Putamen (tissue), 1 donor: ENCODE measurements around the gene RUSF1.
"Not testable (repeated sequence)": the region's sequence is repeated elsewhere in the genome, so short reads cannot be mapped to it uniquely, and the experiment has no call there.

Source experiments
- DNase-seq: peaks from one replicate; pipeline ENCODE4 v3.0.0-alpha.2; 2016; ENCODE audit warnings: low spot score

RUSF1 gene

DNA sequence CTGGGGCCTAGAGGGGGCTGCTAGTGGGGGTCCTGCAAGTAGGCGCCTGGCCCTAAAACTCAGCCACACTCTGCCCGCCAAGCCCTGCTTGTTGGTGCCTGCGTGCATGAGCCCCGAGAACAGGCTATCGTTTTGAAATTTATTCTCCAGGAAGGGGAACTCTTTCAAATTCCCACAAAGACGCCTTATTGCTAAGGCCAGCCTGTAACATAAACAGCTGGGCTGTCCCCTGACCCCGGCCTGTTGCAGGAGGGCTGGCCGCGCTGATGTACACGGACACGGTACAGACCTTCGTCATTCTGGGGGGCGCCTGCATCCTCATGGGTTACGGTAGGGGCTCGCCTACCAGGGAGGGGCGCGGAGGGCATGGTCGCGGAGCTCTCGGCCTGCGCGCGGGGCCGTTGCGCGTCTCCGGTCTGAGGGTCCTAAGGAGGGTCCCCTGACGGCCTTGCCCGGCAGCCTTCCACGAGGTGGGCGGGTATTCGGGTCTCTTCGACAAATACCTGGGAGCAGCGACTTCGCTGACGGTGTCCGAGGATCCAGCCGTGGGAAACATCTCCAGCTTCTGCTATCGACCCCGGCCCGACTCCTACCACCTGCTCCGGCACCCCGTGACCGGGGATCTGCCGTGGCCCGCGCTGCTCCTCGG lies 21.0 kb downstream of the RUSF1 start:
- no peak for DNase-seq

DNA sequence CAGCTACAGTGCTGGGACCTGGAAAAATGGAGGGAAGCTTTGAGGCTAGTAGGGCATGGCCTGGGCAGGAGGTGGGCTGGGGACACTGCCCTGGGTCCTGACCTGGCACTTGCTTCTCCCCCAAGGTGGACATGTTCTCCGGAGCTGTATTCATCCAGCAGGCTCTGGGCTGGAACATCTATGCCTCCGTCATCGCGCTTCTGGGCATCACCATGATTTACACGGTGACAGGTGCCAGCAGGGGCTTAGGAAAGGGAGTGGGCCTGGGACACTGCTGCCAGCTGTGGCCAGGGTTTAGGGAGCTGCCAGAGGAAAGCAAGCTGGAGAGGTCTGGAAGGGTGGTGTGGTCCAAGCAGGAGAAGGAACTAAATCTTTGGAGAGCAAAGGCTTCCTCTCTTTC lies 22.1 kb downstream of the RUSF1 start:
- no peak for DNase-seq

DNA sequence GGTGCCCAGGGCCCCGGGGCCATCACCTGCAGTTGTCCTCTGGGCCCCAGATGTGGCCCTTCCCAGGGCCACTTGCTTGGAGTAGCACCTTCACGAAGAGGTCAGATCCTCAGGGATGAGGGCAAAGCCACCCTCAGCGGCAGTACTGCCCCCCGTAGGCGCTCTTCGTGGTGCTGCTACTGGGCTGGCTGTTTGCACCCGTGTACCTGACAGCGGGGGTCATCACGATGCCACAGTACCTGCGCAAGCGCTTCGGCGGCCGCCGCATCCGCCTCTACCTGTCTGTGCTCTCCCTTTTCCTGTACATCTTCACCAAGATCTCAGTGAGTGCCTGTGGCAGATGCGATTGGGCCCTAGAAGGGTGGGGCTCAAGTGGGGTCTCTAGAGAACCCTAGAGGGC lies 22.6 kb downstream of the RUSF1 start:
- no peak for DNase-seq

DNA sequence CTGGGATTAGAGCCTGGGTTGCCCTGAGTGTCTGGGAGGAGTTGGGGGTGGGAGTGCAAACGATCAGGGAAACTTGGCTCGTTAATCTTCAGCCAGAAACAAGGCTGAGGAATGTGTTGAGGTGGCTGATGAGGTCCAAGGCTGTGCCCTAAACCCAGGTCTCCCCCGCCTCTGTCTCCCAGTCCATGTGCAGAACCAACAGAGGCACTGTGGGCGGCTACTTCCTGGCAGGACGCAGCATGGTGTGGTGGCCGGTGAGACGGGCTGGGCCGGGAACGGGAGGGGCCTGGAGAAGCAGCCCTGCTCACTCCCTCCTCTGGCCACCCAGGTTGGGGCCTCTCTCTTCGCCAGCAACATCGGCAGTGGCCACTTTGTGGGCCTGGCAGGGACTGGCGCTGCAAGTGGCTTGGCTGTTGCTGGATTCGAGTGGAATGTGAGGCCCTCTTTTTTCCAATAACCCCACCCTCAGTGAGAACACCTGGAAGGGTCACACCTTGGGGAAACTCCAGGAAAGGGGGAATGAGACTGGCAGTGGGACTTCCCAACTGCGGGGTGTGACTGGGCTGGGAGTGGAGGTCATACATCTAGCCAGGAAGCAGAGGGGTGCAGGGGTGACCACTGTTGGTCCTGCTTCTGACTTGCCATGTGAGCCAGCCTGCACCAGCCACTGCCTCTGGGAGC lies 23.6 kb downstream of the RUSF1 start:
- DNase-seq: no peak

DNA sequence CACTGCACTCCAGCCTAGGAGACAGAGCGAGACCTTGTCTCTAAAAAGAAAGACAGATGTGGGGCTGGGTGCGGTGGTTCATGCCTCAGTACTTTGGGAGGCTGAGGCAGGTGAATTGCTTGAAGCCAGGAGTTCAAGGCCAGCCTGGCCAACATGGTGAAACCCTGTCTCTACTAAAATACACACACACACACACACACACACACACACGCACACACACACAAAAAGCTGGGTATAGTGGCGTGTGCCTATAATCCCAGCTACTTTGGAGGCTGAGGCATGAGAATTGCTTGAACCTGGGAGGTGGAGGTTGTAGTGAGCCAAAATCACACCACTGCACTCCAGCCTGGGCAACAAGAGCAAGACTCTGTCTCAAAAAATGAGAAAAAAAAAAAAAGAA lies 24.1 kb downstream of the RUSF1 start:
- not testable (repeated sequence) for DNase-seq

DNA sequence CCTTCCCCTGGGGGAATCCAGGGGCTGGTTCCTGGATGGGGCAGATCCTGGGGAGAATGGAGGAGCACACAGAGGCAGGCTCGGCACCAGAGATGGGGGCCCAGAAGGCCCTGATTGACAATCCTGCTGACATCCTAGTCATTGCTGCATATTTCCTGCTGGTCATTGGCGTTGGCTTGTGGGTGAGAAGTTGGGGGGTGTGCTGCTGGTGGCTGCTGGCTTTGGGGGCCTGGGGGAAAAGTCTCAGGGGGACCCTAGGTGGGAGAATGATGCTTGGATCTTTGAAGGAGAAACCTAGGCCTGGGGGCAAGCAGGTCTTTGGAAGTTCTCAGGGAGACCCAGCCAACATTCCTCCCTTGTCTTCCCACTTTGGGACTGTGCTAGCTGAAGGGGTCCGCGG lies 25.1 kb downstream of the RUSF1 start, which contains the start of gene SLC5A2:
Gene SLC5A2 (plus strand): TSS at position 43 of the 400 bp plus-strand sequence. CDS start 14 bp downstream, at position 57.
- DNase-seq: no peak

DNA sequence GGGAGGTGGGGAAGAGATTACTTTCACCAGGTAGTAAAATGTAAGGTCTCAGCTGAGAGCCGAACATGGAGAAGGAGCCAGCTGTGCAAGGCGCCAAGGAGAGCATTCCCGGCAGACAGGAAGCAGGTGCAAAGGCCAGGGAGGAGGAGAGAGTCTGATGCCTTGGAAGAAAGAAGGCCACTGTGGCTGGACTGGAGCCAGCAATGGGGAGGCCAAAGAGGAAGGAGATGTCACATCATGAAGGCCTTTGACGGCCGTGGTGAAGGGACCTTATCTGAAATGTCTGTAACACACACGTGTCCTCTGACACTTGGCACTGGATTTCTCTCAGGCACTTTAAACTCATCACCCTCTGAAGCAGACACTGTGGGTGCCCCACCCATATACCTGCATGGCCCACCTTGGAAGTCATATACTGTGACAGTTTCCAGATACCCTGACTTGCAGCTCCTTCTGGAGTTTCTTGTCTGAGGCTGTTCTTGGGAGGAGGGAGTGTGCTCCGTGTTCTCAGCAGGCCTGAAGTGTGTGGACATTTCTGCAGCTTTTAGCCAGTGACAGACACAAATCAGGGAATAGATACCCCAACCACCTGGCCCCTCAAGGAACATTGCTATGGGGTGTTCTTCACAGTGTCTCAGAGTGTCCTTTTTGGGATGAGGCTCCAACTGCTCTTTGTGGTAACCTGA lies 27.2 kb downstream of the RUSF1 start:
- DNase-seq: no peak

DNA sequence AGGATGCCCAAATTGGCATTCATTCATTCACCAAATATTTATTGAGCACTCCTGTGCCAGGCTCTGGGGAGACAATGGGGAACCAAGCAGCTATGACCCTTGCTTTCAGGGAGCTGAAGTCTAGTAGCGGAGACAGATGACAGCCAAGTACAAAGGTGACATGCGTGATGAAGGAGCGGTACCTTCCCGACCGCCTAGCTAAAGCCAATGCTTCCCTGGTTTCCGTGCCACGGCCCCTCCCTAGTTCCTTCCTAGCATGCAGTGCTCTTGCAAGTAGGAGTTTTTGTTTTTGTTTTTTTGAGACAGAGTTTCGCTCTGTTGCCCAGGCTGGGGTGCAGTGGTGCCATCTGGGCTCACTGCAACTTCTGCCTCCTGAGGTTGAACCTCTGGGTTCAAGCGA lies 28.4 kb downstream of the RUSF1 start:
- DNase-seq: no peak

DNA sequence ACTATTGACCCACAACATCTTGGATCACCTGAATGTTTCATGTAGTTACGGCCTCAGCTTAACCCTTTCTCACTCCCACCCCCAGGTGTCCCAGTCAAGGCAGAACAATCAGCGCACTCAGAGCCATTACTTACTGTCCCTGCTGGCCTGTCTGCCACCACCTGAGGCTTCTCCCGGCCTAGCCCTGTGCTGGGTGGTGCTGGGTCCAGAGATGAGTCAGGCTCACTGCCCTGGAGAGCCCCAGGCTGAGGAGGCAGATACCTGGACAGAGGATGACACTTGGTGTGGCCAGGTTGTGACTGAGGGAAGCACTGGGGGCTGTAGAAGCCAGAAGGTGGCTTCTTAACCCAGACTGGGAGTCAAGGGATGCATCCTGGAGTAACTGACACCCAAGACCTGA lies 29.2 kb downstream of the RUSF1 start:
- DNase-seq: no peak

DNA sequence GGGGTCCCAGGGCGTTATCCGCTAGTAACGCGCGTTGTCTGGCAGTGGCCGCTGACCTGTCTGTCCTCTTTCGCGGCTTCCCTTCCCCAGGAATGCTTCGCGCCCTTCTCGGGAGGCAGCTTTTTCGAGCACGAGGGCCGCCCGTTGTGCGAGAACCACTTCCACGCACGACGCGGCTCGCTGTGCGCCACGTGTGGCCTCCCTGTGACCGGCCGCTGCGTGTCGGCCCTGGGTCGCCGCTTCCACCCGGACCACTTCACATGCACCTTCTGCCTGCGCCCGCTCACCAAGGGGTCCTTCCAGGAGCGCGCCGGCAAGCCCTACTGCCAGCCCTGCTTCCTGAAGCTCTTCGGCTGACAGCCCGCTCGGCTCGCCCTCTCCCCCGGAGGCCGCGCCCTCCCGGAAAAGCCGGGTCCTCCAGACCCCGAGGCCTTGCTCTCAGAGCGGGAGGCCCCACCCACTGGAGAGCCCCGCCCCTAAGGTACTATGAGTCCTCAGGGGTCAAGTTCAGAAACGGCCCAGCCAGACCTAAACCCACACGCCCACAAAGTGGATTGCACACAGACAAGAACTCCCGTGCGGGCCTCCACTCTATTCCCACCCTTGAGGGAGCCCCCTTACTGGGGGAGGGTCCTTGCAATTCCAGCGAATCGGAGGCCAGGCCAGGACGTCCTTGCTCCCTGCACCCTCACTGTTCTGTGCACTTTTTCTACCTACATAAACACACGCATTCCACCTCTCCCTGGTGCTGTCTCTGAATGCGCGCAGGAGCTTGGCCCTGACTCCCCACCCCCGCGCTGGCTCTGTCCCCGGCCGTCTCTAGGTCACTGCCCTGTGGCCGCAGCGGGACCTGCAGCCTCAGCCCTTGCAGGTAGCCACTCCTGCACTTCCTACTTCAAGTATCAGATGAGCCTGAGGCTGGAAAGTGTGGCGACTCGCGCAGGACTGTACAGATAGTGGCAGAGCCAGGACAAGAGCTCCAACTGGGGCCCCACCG lies 30.7 kb downstream of the RUSF1 start:
- DNase-seq: no peak

DNA sequence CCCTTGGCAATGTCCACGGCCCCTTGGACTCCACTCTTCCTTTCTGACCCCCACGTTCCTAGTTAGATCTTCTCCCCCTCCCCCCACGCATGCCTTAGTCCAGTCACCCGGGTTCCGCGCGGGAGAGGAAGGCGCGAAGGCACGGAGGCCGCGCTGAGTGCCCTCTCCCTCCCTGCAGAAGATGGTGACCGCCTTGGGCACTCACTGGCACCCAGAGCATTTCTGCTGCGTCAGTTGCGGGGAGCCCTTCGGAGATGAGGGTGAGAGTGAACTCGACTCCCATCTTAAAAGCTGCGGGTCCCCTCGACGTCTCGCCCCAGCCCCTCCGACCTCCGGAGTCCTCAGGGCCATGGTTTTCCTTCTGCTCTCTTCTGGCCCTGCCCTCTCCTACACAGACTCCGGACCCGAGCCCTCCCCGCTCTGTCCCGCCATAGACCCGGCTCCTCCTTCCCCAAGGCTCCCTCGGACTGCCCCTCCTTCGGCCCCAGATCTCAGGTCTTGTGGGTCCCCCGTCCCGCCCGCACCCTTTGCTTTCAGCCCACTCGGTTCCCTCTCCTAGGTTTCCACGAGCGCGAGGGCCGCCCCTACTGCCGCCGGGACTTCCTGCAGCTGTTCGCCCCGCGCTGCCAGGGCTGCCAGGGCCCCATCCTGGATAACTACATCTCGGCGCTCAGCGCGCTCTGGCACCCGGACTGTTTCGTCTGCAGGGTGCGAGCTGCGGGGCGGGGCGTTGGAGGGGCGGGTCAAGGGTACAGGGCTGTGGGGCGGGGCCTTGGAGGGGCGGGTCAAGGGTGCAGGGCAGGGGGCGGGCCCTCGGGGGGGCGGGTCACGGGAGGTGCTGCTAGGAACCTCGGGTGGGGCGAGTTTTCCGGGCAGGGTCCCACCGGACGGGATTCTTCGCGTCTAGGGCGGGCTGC lies 31.6 kb downstream of the RUSF1 start:
- no peak for DNase-seq

DNA sequence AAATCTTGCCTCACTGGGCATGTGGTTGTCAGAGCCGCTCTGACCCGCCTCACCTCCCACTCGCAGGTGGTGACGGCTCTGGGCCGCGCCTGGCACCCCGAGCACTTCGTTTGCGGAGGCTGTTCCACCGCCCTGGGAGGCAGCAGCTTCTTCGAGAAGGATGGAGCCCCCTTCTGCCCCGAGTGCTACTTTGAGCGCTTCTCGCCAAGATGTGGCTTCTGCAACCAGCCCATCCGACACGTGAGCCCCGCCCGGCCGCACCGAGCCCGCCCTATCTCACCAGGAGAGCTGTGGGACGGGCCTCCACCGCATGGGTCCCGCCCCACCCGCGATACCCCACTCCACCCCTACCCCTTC lies 32.3 kb downstream of the RUSF1 start:
- no peak for DNase-seq

DNA sequence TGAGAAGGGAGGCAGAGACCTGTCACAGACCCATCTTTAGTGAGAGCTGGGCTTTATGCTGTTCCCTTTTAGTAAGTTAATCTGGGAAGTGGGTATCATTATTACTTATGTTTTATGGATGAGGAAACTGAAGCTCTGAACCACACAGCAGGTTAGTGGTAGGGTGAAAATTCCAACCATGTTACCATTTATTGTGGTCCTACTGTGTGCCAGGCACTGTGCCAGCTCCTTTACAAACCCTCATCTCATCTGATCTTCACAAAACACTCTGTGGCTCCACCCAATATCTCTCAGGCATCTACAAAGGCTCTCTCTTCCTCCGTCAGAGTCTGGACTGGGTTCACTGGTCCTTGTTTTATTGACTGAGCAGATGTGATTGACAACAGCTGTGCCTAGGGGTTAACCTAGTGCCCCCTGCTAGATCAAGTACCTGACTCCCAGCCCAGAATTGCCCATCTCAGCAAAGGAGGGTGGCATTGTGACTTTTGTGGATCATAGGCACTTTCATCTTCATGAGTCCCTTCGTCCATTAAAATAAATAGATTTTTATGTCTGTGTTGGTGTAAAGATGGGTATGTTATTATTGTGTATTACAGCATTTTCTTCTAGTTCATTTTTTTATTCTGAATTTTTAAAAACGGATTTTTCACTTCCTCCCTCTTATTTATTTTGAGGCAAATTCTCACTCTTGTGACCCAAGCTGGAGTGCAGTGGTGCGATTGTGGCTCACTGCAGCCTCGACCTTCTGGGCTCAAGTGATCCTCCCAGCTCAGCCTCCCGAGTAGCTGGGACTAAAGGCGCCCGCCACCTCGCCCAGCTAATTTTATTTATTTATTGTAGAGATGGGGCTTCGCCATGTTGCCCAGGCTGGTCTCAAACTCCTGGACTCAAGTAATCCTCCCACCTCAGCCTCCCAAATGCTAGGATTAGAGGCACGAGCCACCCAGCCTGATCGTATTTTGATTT lies 33.1 kb downstream of the RUSF1 start:
- DNase-seq: no peak

DNA sequence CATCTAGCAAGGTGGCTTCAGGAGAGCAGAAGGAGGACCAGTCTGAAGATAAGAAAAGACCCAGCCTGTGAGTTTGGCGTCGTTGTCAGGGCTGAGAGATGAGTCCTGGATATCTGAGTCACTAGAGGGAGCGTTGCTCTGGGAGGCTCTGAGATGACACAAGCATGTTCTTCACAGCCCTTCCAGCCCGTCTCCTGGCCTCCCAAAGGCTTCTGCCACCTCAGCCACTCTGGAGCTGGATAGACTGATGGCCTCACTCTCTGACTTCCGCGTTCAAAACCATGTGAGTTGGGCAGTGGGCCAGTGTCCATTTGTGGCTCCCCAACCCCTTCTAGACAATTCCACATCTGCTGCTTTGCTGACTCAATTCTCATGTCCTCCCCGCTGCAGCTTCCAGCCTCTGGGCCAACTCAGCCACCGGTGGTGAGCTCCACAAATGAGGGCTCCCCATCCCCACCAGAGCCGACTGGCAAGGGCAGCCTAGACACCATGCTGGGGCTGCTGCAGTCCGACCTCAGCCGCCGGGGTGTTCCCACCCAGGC lies 33.9 kb downstream of the RUSF1 start:
- no peak for DNase-seq

DNA sequence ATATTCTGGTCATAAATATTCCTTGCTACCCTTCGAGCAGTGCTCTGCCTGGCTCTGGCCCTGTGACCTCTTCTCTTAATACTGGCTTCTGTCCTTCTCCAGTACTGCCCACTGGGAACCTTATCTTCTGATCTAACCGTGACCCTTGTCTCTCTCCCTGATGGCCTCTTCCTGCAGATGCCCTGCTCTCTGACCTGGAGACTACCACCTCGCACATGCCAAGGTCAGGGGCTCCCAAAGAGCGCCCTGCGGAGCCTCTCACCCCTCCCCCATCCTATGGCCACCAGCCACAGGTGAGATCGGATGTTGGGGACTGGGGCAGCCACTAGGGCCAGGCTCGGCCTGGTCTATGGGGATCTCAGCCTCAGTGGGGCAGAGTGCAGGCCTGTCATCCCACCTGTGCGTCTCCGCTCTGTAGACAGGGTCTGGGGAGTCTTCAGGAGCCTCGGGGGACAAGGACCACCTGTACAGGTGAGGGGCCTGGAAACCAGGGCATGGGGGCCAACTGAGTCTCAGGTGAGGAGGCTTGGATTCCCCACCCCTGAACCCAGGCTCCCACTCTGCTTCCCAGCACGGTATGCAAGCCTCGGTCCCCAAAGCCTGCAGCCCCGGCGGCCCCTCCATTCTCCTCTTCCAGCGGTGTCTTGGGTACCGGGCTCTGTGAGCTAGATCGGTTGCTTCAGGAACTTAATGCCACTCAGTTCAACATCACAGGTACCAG lies 34.8 kb downstream of the RUSF1 start:
- no peak for DNase-seq

DNA sequence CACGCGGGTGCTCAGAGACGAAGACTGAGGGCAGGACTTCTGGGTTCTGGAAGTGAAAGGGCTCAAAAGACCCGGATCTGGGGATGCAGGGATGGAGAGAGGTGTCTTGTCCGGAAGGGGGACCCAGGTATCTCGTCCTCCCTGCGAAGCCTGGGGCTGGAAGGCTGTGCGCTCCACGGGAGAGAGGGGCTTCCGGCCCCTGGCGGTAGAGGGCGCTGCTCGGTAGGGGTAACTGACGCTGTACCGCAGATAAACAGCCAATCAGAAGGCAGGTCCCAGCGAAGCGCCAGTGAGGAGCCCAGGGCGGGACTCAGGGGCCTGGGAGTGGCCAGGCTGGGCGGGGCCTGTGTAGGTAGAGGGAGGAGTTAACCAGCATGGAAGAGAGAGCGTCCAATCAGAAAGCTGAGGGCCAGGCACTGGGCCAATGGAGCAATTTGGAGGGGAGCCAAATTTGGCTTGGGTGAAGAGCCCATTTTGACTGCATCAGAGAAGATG lies 35.4 kb downstream of the RUSF1 start:
- no peak for DNase-seq

DNA sequence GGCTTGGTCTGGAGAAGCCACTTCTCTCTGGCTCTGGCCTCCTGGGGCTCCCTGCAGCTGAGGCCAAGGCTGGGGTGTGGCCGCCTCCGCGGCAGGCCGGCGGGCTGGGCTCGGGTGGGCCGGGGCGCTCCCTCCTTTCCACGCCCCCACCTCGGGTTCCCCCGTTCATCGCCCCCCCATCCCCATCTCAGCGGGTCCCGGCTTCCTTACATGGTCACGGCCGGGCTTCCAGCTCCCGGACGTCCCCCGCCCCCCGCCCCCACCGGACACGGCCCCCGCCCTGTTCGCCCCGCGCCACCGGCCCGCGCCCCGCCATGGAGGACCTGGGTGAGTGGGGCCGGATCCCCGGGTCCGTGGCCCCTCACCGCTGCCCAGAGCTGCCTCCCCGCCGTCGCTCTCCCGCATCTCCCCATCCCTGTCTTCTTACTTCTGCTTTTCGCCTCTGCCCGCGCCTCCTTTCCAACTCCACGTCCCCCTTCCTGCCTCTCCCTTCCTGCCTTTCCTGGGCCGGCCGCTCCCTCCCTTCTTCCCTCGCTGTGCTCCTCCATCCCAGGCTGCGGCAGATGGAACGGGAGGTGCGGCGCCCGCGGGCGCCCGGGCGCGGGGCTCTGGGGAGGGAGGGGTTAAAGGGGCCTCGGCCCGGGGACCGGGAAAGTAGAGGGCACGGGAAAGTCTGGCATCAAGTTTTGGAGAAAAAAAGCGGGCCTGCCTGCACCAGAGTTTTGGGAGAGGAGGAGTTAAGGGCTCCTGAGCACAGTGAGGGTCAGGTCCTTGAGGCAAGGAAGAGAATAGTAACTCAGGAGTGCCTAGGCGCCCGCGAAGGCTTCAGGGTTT lies 36.1 kb downstream of the RUSF1 start, which contains the start of gene TGFB1I1:
Gene TGFB1I1 (plus strand): TSS at position 278 of the 834 bp plus-strand sequence. CDS start 37 bp downstream, at position 315.
- DNase-seq: no peak
